Stimulated activated naive CD4-positive, alpha-beta T cell (primary cell): ENCODE results near the gene HACD1.

Experiments used
- DNase-seq, 6 experiments: peaks; one replicate each; lab custom pipeline; 2025; lab: John Stamatoyannopoulos, UW

The HACD1 gene

DNA sequence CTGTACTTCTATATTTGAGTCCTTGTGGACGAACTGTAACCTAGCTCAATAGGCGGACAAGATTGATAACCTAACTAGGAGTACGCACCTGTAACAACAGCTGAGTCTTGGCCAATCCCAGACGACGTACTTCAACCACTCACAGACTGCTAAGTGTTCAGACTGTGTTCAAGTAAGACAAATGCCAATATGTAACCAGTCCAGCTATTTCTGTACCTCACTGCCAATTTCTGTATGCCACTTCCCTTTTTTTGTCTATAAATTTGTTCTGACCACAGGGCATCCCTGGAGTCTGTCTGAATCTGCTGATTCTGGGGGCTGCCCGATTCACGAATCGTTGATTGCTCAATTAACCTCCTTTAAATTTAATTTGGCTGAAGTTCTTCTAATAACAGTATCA lies 32.2 kb downstream of the HACD1 start:
- no peak for DNase-seq

DNA sequence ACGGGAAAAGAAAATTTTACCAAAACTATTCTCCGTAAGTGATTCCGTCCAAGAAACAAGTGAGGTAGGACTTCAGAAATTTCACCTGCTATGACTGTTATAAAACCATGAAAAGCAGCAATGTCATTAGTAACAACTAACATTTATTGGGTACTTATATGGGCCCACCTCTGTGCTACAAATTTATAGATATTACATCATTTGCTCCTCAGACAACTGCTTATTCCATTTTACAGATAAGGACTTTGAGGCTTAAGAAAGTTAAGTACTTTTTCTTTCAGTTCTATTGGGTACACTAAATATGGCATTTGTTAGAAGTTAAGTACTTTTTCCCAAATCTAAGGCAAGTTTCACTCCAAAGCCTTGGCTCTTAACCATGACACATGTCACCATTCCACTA lies 36.3 kb downstream of the HACD1 start:
- no peak for DNase-seq

DNA sequence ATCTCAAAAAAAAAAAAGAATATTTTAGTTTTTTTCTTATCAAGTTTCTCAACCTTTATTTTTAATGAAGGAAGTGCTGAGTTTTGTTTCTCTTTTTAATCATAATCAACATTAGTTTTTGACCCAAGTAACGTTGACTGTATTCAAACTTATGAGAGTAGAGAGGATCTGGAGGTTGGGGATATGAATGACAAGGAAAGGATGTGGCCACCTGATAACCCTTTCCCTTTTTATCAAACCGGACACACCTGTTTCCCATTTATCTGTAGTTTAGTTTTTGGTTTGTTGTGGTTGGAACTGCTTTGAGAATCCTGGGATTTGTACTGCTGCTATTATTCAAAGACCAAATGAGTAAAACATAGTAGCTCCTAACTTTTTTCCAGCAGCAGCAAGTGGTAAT lies 38.6 kb downstream of the HACD1 start:
- DNase-seq, result no peak

DNA sequence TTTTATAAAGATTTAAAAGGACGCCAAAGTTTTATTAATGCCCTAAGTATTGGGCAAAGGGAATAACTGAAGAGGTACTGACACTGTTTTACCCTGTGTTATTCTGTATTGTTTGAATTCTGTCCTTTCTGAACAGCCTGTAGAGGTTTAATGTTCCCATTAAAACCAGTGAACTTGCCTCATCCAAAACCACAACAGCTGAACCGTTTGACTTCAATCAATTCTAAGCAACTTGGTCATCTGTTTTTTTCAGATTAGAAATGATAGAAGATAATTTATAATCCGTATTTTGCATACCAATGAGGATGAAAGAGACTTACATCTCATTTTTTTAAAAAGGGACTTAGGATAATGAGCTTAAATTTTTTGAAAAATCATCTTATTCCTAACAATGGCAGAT lies 40.4 kb downstream of the HACD1 start:
- DNase-seq, result no peak

GRCh38 chr10:17564911-17565310 lies 52.3 kb downstream of the HACD1 start:
- no peak for DNase-seq

DNA sequence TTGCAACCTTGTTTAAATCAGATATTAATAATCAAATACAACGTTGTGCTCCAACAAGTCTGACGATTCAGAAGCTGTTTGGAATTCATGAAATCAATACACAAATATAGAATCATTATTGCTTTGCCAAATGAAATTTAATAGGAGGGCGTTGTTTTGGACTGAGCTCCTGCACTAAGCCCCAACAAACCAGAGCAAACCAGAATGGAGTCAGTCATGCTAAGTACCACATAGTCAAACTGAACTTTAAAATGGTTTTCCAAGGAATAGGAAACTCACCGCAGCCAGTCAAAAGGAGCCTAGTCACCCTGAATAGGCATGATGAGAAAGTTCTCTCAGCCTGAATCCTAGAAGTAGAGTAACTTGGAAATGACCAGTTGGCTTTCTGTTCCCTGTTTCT lies 53.7 kb downstream of the HACD1 start:
- DNase-seq, result no peak

DNA sequence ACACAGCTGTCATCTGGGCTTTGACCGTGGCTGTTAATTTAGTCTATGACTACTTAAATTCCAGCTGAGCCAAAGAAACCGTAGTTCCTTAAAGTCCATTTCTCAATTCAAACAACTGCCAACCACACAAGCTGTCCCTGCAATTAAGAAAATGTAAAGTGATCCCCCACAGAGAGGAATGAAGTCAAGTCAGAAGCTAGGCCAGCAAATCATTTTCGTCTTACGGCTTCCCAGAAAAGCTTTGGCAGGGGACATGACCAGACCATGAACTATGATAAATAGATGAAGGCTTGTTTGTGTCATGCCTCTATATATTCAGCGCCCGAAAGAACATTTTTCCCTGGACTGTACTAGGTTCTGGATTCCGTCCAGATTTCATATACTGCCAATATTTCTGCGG lies 54.6 kb downstream of the HACD1 start:
- DNase-seq, result no peak

- no peak for DNase-seq
These were observed 56.1 kb downstream of the HACD1 start for GRCh38 chr10:17561111-17561510.

DNA sequence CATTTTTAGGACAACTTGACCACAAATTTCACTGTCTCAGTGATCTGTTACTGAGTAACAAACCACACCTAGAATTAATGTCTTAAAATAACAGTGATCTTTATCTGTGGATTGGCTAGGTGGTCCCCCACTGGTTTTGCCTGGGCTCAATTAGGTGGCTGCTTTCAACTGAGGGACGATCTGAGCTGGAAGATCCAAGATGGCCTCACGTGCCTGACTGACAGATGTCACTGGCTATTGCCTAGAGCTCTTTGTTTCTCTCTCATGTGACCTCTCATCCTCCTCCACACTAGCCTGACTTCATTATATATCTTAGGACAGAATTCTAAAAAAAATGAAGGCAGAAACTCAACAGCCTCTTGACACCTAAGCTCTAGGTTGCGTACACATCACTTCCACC lies 59.7 kb downstream of the HACD1 start:
- DNase-seq, result no peak

GRCh38 chr10:17548770-17549169 lies 68.4 kb downstream of the HACD1 start:
- DNase-seq, result no peak

DNA sequence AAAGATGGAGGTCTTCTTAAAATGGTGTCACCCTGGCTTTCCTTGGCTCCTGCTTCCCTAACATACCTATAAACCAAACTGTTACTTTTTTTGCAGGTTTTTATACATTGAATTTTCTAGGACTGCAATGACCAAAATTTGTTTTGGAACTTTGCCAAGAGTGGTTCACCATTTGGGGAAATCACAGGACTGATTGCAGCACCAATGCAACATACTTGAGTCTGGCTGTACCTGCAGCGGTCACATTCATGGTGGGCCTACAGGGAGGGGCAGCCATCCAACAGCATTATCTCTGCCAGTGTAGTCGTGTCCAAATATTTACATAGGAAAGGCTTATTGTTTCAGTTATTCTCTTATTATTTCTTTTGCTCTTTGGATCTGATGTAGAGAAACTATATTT lies 69.0 kb downstream of the HACD1 start:
- no peak for DNase-seq

GRCh38 chr10:17547060-17547459 lies 70.1 kb downstream of the HACD1 start:
- DNase-seq, result no peak

- no peak for DNase-seq
These were observed 72.7 kb downstream of the HACD1 start for GRCh38 chr10:17544465-17544864.
